Colonic mucosa (tissue), 4 donors: Measurements from ENCODE around the gene SERPING1. TPM values are rescaled to one million over a fixed set of nuclear protein-coding genes. Genes with fewer than 3 reads are reported as not detected.

Source experiments
- DNase-seq: peaks from one replicate; pipeline ENCODE4 v3.0.0-alpha.2; 2020
- H3K27ac ChIP-seq: fragments of 200-600 bp; one replicate; pipeline ENCODE4 v1.8.0; 2021
- H3K27me3 ChIP-seq: fragments of 200-600 bp; one replicate; pipeline ENCODE4 v1.8.0; 2021
- H3K36me3 ChIP-seq: fragments of 200-600 bp; one replicate; pipeline ENCODE4 v1.8.0; 2021
- H3K4me1 ChIP-seq: fragments of 200-600 bp; one replicate; pipeline ENCODE4 v1.8.0; 2021; ENCODE audit warnings: mild to moderate bottlenecking
- H3K4me3 ChIP-seq: fragments of 200-600 bp; one replicate; pipeline ENCODE4 v1.8.0; 2021
- H3K9ac ChIP-seq, 2 donors: one replicate each; pipeline ENCODE4 v1.7.0; 2013; ENCODE audit warnings: control low read depth in 2 of 2, low read depth in 2 of 2, low read length in 2 of 2
- H3K9me3 ChIP-seq: fragments of 200-600 bp; one replicate; pipeline ENCODE4 v1.8.0; 2021
- intact Hi-C: fragments of 100-400 bp; cut with DNase I; formaldehyde crosslinking; loops from one replicate; pipeline ENCODE4 v1.14.1; 2022
- total RNA-seq, 2 donors: library from RNA; stranded (reverse); fragmentation: NEBNext Ultra II Directional in 1 of 2; extraction: Animal tissue kit (Norgen Biotek cat#: 25700) in 1 of 2; gene quantifications; one replicate each; pipeline ENCODE4 v1.2.1, GENCODE V29; 2021
- TF ChIP-seq, protein P1 (sequence below): fragments of 200-600 bp; IDR thresholded peaks from one replicate; pipeline ENCODE4 v1.8.0; 2022; ENCODE audit warnings: antibody characterized with exemption, mild to moderate bottlenecking
- donor health status: healthy.
- donor health status: DM: no; HTN: no; CAD: no.
- donor health status: DM: no; HTN: no; CAD: no.

Gene SERPING1
- total RNA-seq, 2 donors from 2014 or later, result 18.7 to 57.5 TPM

DNA sequence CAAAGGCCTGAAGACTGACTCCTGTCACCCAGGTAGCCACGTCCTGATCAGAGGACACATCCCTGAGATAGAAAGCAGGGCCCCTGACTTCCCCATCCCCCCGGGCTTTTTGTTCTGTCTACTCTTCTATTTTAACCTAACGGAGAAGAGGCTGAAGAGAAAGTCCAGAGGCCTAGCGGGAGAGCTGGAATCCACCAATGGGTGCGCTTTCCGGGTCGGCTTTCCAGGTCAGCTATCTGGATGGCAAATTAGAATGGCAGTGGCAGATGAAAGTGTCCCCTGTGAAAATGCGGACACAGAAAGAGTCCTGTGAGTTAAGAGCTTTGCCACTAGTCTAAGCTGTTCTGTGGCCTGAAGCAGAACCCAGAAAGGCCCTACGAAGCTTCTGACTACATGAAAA is 13.1 kb upstream of the SERPING1 start:
- no peak overlapping the region for H3K9ac ChIP-seq
- intact Hi-C loops, result no loop called here
- H3K27me3 ChIP-seq, result no peaks in the 10 kb centered on the region
- TF ChIP-seq, protein P1, sequence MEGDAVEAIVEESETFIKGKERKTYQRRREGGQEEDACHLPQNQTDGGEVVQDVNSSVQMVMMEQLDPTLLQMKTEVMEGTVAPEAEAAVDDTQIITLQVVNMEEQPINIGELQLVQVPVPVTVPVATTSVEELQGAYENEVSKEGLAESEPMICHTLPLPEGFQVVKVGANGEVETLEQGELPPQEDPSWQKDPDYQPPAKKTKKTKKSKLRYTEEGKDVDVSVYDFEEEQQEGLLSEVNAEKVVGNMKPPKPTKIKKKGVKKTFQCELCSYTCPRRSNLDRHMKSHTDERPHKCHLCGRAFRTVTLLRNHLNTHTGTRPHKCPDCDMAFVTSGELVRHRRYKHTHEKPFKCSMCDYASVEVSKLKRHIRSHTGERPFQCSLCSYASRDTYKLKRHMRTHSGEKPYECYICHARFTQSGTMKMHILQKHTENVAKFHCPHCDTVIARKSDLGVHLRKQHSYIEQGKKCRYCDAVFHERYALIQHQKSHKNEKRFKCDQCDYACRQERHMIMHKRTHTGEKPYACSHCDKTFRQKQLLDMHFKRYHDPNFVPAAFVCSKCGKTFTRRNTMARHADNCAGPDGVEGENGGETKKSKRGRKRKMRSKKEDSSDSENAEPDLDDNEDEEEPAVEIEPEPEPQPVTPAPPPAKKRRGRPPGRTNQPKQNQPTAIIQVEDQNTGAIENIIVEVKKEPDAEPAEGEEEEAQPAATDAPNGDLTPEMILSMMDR, result no peak
- H3K9me3 ChIP-seq, result no peaks in the 10 kb centered on the region
- H3K4me3 ChIP-seq, result no peak overlapping the region
- no peaks in the 10 kb centered on the region for H3K36me3 ChIP-seq
- H3K27ac ChIP-seq, result no peak overlapping the region
- DNase-seq, result no peak
- H3K4me1 ChIP-seq, result no peaks in the 10 kb centered on the region

DNA sequence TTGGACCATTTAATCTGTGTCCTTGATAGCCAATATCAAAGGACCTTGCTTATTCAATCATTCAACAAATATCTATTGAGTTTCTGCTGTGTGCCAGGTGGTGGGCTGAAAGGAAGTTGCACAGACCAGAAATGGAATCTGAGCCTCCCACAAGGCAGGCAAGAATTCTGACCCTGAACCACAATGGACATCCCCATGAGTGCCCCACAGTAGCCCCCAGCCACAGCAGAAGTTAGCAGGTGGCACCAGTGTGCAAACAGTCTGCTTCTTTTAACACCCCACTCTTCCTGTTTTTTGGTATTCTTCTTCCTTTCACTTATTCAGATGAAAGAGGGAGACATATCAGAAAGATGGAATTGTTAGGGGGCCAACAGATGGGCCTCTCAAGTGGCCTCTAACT is 12.2 kb upstream of the SERPING1 start:
- Histone ChIP-seq H3K27me3 (no peaks in the 10 kb centered on the region), H3K27ac (no peak overlapping the region), H3K4me3 (no peak overlapping the region), H3K9ac (no peak overlapping the region), H3K9me3 (no peaks in the 10 kb centered on the region), H3K4me1 (no peaks in the 10 kb centered on the region), H3K36me3 (no peaks in the 10 kb centered on the region)
- intact Hi-C loops, result no loop called here
- no peak for DNase-seq
- TF ChIP-seq, protein P1, result no peak

DNA sequence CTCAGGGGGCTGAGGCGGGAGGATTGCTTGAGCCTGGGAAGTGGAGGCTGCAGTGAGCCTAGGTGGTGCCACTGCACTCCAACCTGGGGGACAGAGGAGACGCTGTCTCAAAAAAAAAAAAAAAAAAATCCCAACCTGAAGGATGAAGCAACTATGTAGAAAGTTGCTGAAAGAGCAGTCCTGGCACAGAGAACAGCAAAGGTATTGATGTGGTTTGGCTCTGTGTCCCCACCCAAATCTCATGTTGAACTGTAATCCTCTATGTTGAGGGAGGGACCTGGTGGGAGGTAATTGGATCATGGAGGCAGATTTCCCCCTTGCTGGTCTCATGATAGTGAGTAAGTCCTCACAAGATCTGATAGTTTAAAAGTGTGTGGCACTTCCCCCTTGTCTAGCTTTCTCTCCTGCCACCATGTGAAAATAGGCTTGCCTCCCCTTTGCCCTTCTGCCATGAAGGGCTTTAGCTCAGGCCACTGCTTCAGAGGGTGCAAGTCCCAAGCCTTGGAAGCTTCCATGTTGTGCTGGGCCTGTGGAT is 10.7 kb upstream of the SERPING1 start:
- Histone ChIP-seq H3K36me3 (no peaks in the 10 kb centered on the region), H3K9me3 (no peaks in the 10 kb centered on the region), H3K27me3 (no peaks in the 10 kb centered on the region), H3K27ac (no peak overlapping the region), H3K9ac (no peak overlapping the region), H3K4me1 (no peaks in the 10 kb centered on the region), H3K4me3 (no peak overlapping the region)
- TF ChIP-seq, protein P1, result no peak
- intact Hi-C loops, result no loop called here
- DNase-seq, result no peak

DNA sequence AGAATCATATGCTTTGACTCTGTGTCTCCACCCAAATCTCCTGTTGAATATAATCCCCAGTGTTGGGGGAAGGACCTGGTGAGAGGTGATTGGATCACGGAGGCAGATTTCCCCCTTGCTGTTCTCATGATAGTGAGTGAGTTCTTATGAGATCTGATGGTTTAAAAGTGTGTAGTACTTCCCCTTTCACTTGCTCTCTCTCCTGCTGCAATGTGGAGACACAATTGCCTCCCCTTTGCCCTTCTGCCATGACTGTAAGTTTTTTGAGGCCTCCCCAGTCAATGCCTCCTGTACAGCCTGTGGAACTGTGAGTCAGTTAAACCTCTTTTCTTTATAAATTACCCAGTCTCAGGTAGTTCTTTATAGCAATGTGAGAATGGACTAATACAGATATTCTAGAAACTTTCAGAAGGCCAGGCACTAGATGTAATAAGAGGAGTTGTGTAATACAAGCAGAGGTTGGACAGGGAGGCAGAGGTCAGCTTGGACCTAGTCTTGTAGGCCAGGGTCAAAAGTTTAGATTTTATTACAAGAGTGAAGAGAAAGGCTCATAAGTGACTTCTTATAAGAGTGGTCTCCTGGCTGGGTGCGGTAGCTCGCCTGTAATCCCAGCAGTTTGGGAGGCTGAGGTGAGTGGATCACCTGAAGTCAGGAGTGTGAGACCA is 9.3 kb upstream of the SERPING1 start:
- Histone ChIP-seq H3K4me1 (no peaks in the 10 kb centered on the region), H3K27me3 (no peaks in the 10 kb centered on the region), H3K4me3 (no peak overlapping the region), H3K27ac (no peak overlapping the region), H3K9ac (no peak overlapping the region), H3K9me3 (no peaks in the 10 kb centered on the region), H3K36me3 (no peaks in the 10 kb centered on the region)
- intact Hi-C loops, result no loop called here
- DNase-seq, result no peak
- TF ChIP-seq, protein P1, result no peak

DNA sequence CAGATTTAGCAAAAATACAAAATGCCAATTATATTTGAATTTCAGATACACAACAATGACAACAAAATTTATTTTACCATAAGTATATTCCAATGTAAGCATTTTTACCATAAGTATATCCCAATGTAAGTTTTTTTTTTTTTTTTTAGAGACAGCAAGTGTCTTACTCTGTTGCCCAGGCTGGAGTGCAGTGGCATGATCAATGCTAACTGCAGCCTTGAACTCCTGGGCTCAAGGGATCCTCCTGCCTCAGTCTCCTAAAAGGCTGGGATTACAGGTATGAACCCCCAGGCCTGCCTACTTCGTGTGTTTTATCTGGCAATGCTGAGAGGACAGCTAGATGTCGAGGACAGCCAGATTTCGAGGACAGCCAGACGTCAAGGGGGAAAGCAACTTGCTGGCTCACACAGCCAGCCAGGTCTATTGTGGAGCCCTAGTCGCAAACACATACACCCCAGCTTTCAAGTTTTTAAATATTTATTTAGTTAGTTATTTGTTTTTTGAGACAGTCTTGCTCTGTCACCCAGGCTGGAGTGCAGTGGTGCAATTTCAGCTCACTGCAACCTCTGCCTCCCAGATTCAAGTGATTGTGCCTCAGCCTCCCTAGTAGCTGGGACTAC is 1.1 kb upstream of the SERPING1 start:
- intact Hi-C loops, result no loop called here
- Histone ChIP-seq H3K4me1 (no peaks in the 10 kb centered on the region), H3K27ac (peak overlapping the region; percentile 60), H3K27me3 (no peaks in the 10 kb centered on the region), H3K9ac (no peak overlapping the region), H3K36me3 (no peaks in the 10 kb centered on the region), H3K4me3 (no peak overlapping the region), H3K9me3 (no peaks in the 10 kb centered on the region)
- TF ChIP-seq, protein P1, result no peak
- DNase-seq, result no peak
